GM12873 (cell line): ENCODE results near the gene PRTFDC1.

Experiments used
- CTCF ChIP-seq: IDR thresholded peaks from 2 replicates; pipeline ENCODE4 v1.5.1; 2012; ENCODE audit warnings: low read depth, mild to moderate bottlenecking, moderate library complexity, low read length, control low read depth; ENCODE audit not compliant: insufficient read depth; ENCODE audit errors: missing control alignments

Gene PRTFDC1

GRCh38 chr10:24915304-24915703 lies 37.1 kb downstream of the PRTFDC1 start:
- no peak for TF ChIP-seq CTCF

- TF ChIP-seq CTCF = no peak
Observed at GRCh38 chr10:24914148-24914547, 38.3 kb downstream of the PRTFDC1 start.

- TF ChIP-seq CTCF = no peak
Observed at GRCh38 chr10:24912215-24912614, 40.2 kb downstream of the PRTFDC1 start.

GRCh38 chr10:24911029-24911428 lies 41.4 kb downstream of the PRTFDC1 start:
- TF ChIP-seq CTCF = no peak

GRCh38 chr10:24910574-24910973 lies 41.8 kb downstream of the PRTFDC1 start:
- no peak for TF ChIP-seq CTCF

- no peak for TF ChIP-seq CTCF
Observed at GRCh38 chr10:24908793-24909423, 43.5 kb downstream of the PRTFDC1 start.

GRCh38 chr10:24907956-24908355 lies 44.5 kb downstream of the PRTFDC1 start:
- no peak for TF ChIP-seq CTCF
